Fibroblast of the aortic adventitia (primary cell): Measurements from ENCODE around the gene TTC39B. TPM values are rescaled to one million over a fixed set of nuclear protein-coding genes. Genes with fewer than 3 reads are reported as not detected.

Experiments used
- DNase-seq: peaks from one replicate; pipeline ENCODE4 v3.0.0-alpha.2; 2010; ENCODE audit warnings: low read depth
- H3K4me3 ChIP-seq: 2 replicates; pipeline ENCODE4 v1.5.1; 2011; ENCODE audit warnings: low read depth, mild to moderate bottlenecking, control low read depth, low read length, moderate library complexity
- total RNA-seq: library from RNA; depleted of rRNA; stranded (reverse); fragments of >200 nt; gene quantifications from 2 replicates; pipeline ENCODE4 v1.2.3, GENCODE V29; 2012; ENCODE audit warnings: low replicate concordance
- TF ChIP-seq, protein P1 (sequence below): IDR thresholded peaks from 2 replicates; pipeline ENCODE4 v1.5.1; 2011; ENCODE audit warnings: mild to moderate bottlenecking, low read length, control low read depth, inconsistent platforms; ENCODE audit not compliant: insufficient read depth

The TTC39B gene
- total RNA-seq, 1 donor: 22.1 TPM

GRCh38 chr9:15189481-15189880, 117.5 kb downstream of the TTC39B start:
- no peak overlapping the region for H3K4me3 ChIP-seq
- TF ChIP-seq, protein P1, sequence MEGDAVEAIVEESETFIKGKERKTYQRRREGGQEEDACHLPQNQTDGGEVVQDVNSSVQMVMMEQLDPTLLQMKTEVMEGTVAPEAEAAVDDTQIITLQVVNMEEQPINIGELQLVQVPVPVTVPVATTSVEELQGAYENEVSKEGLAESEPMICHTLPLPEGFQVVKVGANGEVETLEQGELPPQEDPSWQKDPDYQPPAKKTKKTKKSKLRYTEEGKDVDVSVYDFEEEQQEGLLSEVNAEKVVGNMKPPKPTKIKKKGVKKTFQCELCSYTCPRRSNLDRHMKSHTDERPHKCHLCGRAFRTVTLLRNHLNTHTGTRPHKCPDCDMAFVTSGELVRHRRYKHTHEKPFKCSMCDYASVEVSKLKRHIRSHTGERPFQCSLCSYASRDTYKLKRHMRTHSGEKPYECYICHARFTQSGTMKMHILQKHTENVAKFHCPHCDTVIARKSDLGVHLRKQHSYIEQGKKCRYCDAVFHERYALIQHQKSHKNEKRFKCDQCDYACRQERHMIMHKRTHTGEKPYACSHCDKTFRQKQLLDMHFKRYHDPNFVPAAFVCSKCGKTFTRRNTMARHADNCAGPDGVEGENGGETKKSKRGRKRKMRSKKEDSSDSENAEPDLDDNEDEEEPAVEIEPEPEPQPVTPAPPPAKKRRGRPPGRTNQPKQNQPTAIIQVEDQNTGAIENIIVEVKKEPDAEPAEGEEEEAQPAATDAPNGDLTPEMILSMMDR: no peak
- no peak for DNase-seq

DNA sequence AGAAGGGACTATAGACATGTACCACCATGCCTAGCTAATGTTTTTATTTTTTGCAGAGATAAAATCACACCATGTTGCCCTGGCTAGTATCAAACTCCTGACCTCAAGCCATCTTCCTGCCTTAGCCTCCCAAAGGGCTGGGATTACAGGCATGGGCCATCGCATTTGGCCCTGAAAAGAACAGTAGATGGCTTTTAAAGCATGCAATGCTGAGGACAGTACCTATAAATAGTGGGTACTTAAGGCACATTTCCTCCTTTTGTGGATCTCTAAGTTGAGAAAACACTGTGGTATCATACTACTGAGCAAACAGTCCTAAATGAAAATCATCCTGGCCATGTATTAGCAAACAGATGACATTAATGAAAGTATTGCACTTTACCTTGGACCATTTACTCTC, 119.4 kb downstream of the TTC39B start:
- DNase-seq: no peak
- H3K4me3 ChIP-seq: no peak overlapping the region
- TF ChIP-seq, protein P1: no peak

DNA sequence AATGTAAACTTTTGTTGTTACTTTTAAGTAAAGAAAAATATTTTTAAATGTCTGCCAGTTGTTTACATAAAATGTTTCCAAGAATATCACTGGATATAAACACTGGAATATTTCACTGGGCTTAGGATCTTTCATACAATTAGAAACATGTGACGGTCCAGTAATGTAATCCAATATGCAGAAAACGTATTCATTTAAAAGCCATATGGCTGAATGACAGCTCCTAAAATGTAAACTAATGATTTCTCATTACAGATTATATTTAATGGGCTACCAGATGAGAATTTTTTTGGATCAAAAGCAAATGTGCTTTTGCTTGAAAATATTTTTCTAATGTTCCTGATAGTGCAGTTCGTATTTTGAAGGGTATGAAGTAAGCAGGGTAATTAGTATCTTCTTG, 124.3 kb downstream of the TTC39B start:
- H3K4me3 ChIP-seq: no peak overlapping the region
- TF ChIP-seq, protein P1: no peak
- DNase-seq: no peak

DNA sequence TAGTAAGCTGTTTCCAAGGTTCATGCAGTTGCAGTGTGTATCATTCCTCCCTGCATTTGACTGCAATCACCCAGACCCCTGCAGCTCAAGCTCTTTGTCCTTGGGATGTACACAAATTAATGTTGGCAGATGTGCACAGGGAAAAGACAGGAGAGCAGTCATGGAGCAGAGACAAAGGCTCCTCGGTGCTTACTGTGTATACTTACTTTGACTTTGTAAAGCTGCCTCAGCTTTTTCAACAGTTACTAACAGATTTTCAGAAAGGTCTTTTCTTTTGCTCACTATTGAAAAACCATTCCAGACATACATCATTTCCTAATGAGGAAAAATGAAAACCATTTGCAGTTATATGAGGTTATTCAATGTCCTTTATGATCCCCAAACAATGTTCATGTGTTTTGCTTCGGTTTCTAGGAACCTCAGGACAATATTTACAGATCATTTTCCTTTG, 124.9 kb downstream of the TTC39B start:
- no peak for DNase-seq
- no peak overlapping the region for H3K4me3 ChIP-seq
- TF ChIP-seq, protein P1: no peak

DNA sequence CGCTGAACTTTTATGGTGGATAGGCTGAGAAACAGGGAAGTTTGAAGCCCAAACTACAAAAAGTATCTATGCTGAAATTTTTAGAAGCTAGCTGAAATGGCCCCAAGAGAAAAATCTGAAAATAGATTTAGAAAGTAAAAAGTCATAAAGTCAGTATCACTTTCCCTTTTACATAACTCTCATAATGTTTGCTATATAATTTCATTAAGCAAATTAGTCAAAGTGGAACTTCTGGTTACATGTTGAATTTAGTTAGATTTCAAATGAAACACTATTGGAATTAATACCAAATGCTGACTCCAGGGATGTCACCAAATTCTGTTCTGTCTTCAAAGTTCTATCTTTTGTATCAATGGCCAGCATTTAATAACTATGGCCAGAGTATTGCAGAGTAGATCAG, 126.9 kb downstream of the TTC39B start:
- H3K4me3 ChIP-seq: no peak overlapping the region
- TF ChIP-seq, protein P1: no peak
- DNase-seq: no peak

DNA sequence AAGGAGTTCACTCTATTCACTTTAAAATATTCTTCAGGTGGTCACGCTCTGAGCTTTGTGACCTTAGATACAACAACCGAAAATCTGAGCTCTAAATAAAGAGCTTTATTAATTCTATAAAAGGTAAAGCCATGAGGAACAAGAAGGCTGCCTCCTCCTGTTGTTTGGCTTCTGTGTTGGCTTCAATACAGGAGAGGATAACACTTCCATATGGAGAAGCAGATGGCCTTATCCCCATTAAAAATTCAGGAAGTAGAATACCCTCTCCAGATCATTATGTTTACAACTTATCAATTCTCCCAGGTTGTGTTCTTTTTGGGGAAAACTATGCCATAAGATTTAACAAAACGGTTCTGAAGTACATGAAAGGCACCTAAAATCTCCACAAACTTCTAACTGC, 128.4 kb downstream of the TTC39B start:
- H3K4me3 ChIP-seq: no peak overlapping the region
- TF ChIP-seq, protein P1: no peak
- no peak for DNase-seq

DNA sequence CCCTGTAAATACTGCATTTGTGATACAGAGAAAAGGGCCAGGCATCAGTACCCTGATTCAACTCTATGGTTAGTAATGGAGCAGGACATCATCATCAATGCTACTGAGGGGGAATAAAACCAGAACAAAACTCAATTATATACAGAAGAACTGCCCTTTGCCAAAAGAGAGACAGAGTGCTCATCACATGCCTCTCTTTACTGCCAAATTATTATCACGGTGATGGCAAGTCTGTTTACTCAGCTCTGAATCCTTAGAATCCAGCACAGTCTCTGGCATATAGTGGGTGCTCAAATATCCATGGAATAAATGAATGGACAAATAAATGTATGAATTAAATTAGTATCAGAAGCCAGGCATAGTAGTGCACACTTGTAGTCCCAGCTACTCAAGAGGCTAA, 130.2 kb downstream of the TTC39B start:
- TF ChIP-seq, protein P1: no peak
- DNase-seq: no peak
- H3K4me3 ChIP-seq: no peak overlapping the region
